Measurements from ENCODE around the gene PLA2G6. TPM values are rescaled to one million over a fixed set of nuclear protein-coding genes. Genes with fewer than 3 reads are reported as not detected.

PLA2G6 gene
- total RNA-seq, 1 experiment from 2014 or later: 13.3 TPM

GRCh38 chr22:38111925-38112355, 69.7 kb downstream of the PLA2G6 start:
- no peak for DNase-seq (ENCODE audit: low read depth)

- DNase-seq (ENCODE audit: low read depth): no peak
These were observed 70.5 kb downstream of the PLA2G6 start for GRCh38 chr22:38110863-38111852.

GRCh38 chr22:38110008-38110862, 71.4 kb downstream of the PLA2G6 start, which contains the start of gene BAIAP2L2:
BAIAP2L2 (minus strand) TSS chr22:38110684; CDS start chr22:38110525, 159 bp downstream.
- no peak for DNase-seq (ENCODE audit: low read depth)

GRCh38 chr22:38109371-38110001, 72.1 kb downstream of the PLA2G6 start:
- peak; percentile 12 for DNase-seq (ENCODE audit: low read depth)

GRCh38 chr22:38108561-38109319, 72.9 kb downstream of the PLA2G6 start:
- no peak for DNase-seq (ENCODE audit: low read depth)

- DNase-seq (ENCODE audit: low read depth): peak; percentile 11
These were observed 73.7 kb downstream of the PLA2G6 start for GRCh38 chr22:38107692-38108515.

GRCh38 chr22:38106814-38107578, 74.6 kb downstream of the PLA2G6 start:
- DNase-seq (ENCODE audit: low read depth): no peak

GRCh38 chr22:38104084-38104483, 77.5 kb downstream of the PLA2G6 start:
- DNase-seq (ENCODE audit: low read depth): no peak

GRCh38 chr22:38103641-38104040, 78.0 kb downstream of the PLA2G6 start:
- DNase-seq (ENCODE audit: low read depth): no peak

GRCh38 chr22:38098410-38099249, 83.0 kb downstream of the PLA2G6 start:
- no peak for DNase-seq (ENCODE audit: low read depth)

GRCh38 chr22:38097557-38098409, 83.8 kb downstream of the PLA2G6 start:
- DNase-seq (ENCODE audit: low read depth): no peak

GRCh38 chr22:38097058-38097457, 84.6 kb downstream of the PLA2G6 start:
- DNase-seq (ENCODE audit: low read depth): no peak

- DNase-seq (ENCODE audit: low read depth): no peak
These were observed 92.2 kb downstream of the PLA2G6 start for GRCh38 chr22:38089474-38089851.

GRCh38 chr22:38088629-38089473, 92.8 kb downstream of the PLA2G6 start:
- DNase-seq (ENCODE audit: low read depth): no peak

GRCh38 chr22:38087855-38088254, 93.8 kb downstream of the PLA2G6 start:
- no peak for DNase-seq (ENCODE audit: low read depth)

- no peak for DNase-seq (ENCODE audit: low read depth)
These were observed 94.7 kb downstream of the PLA2G6 start for GRCh38 chr22:38086942-38087341.

Data from LHCN-M2 (cell line).